C4-2B (cell line): ENCODE results near the gene DOLPP1.

ENCODE experiments used
- H3K27ac ChIP-seq: fragments of 450-650 bp; 2 replicates; pipeline ENCODE4 v1.5.1; 2017
- CTCF ChIP-seq: fragments of 450-650 bp; conservative IDR thresholded peaks from 2 replicates; pipeline ENCODE4 v1.5.1; 2017; ENCODE audit warnings: mild to moderate bottlenecking
- ZFX ChIP-seq: fragments of 450-650 bp; IDR thresholded peaks from 2 replicates; pipeline ENCODE4 v1.6.1; 2017

Gene DOLPP1

GRCh38 chr9:129068990-129069861, 11.7 kb upstream of the DOLPP1 start:
- H3K27ac ChIP-seq: no peak overlapping the region; the same call in 1 of the 2 replicates

GRCh38 chr9:129069862-129070641, 10.9 kb upstream of the DOLPP1 start:
- TF ChIP-seq CTCF: no peak
- no peak for TF ChIP-seq ZFX
- no peak overlapping the region; the same call in 1 of the 2 replicates for H3K27ac ChIP-seq

More at GRCh38 chr9:129068990-129069861, 11.7 kb upstream of the DOLPP1 start:
- TF ChIP-seq CTCF: no peak
- TF ChIP-seq ZFX: no peak

GRCh38 chr9:129070696-129071525, 10.0 kb upstream of the DOLPP1 start:
- no peak for TF ChIP-seq ZFX
- TF ChIP-seq CTCF: no peak
- H3K27ac ChIP-seq: no peak overlapping the region

- TF ChIP-seq CTCF (no peak), ZFX (no peak)
- no peak overlapping the region for H3K27ac ChIP-seq
Observed at GRCh38 chr9:129071526-129072126, 9.3 kb upstream of the DOLPP1 start.

GRCh38 chr9:129072171-129072570, 8.7 kb upstream of the DOLPP1 start:
- H3K27ac ChIP-seq: no peak overlapping the region
- no peak for TF ChIP-seq CTCF
- TF ChIP-seq ZFX: no peak

- TF ChIP-seq ZFX: no peak
- no peak for TF ChIP-seq CTCF
Observed at GRCh38 chr9:129073404-129073803, 7.5 kb upstream of the DOLPP1 start.

More at GRCh38 chr9:129073404-129073803, 7.5 kb upstream of the DOLPP1 start:
- H3K27ac ChIP-seq: no peak overlapping the region
